ENCODE measurements around the gene CPED1.
"Not testable (repeated sequence)": the region's sequence is repeated elsewhere in the genome, so short reads cannot be mapped to it uniquely, and the experiment has no call there.

CPED1 gene

GRCh38 chr7:121157885-121158590, 169.5 kb downstream of the CPED1 start:
- DNase-seq = no peak

- DNase-seq = no peak
Measured at GRCh38 chr7:121158665-121159064, 170.2 kb downstream of the CPED1 start.

GRCh38 chr7:121159553-121159952, 171.0 kb downstream of the CPED1 start:
- no peak for DNase-seq

- DNase-seq = no peak
Measured at GRCh38 chr7:121160150-121161008, 171.9 kb downstream of the CPED1 start.

- no peak for DNase-seq
Measured at GRCh38 chr7:121163699-121164098, 175.2 kb downstream of the CPED1 start.

- no peak for DNase-seq
Measured at GRCh38 chr7:121164247-121164646, 175.7 kb downstream of the CPED1 start.

- DNase-seq = no peak
Measured at GRCh38 chr7:121166916-121167315, 178.4 kb downstream of the CPED1 start.

GRCh38 chr7:121167971-121168370, 179.5 kb downstream of the CPED1 start:
- DNase-seq = no peak

- no peak for DNase-seq
Measured at GRCh38 chr7:121169469-121169868, 181.0 kb downstream of the CPED1 start.

- DNase-seq = no peak
Measured at GRCh38 chr7:121172484-121172883, 184.0 kb downstream of the CPED1 start.

- DNase-seq = no peak
Measured at GRCh38 chr7:121175826-121176225, 187.3 kb downstream of the CPED1 start.

- DNase-seq = no peak
Measured at GRCh38 chr7:121178452-121178851, 189.9 kb downstream of the CPED1 start.

GRCh38 chr7:121178869-121179497, 190.5 kb downstream of the CPED1 start:
- DNase-seq = no peak

- DNase-seq = no peak
Measured at GRCh38 chr7:121180436-121181063, 192.0 kb downstream of the CPED1 start.

GRCh38 chr7:121181357-121181756, 192.8 kb downstream of the CPED1 start:
- no peak for DNase-seq

GRCh38 chr7:121182281-121182680, 193.8 kb downstream of the CPED1 start:
- DNase-seq = no peak

GRCh38 chr7:121182902-121183301, 194.4 kb downstream of the CPED1 start:
- no peak for DNase-seq

- DNase-seq = not testable (repeated sequence)
Measured at GRCh38 chr7:121183883-121184282, 195.4 kb downstream of the CPED1 start.

- DNase-seq = no peak
Measured at GRCh38 chr7:121186746-121187145, 198.2 kb downstream of the CPED1 start.

GRCh38 chr7:121187222-121187621, 198.7 kb downstream of the CPED1 start:
- no peak for DNase-seq

GRCh38 chr7:121187676-121188075, 199.2 kb downstream of the CPED1 start:
- peak; percentile 59 for DNase-seq

- no peak for DNase-seq
Measured at GRCh38 chr7:121192834-121193233, 204.3 kb downstream of the CPED1 start.

- no peak for DNase-seq
Measured at GRCh38 chr7:121195010-121195409, 206.5 kb downstream of the CPED1 start.

Data from MV-4-11 (cell line).